Large intestine (tissue), 3 donors: ENCODE results near the gene GALNT6. TPM values are rescaled to one million over a fixed set of nuclear protein-coding genes. Genes with fewer than 3 reads are reported as not detected.
"Not testable (repeated sequence)": the region's sequence is repeated elsewhere in the genome, so short reads cannot be mapped to it uniquely, and the experiment has no call there.

ENCODE experiments used
- DNase-seq, 2 donors: peaks; one replicate each; pipeline versions ENCODE4 v3.0.0 to v3.0.0-alpha.2; 2013
- H3K27ac ChIP-seq: one replicate; pipeline ENCODE4 v1.5.1; 2013; ENCODE audit warnings: low read length
- H3K27me3 ChIP-seq: 2 replicates; pipeline ENCODE4 v1.6.1; 2013; ENCODE audit warnings: low read length; ENCODE audit not compliant: control insufficient read depth, insufficient read depth
- H3K36me3 ChIP-seq: 2 replicates; pipeline ENCODE4 v1.6.1; 2013; ENCODE audit warnings: low read length; ENCODE audit not compliant: control insufficient read depth, insufficient read depth
- H3K4me1 ChIP-seq: one replicate; pipeline ENCODE4 v1.6.1; 2013; ENCODE audit warnings: low read length; ENCODE audit not compliant: control insufficient read depth, insufficient read depth
- H3K4me3 ChIP-seq: one replicate; pipeline ENCODE4 v1.5.1; 2013; ENCODE audit warnings: low read length
- H3K9me3 ChIP-seq: one replicate; pipeline ENCODE4 v1.6.1; 2013; ENCODE audit warnings: mild to moderate bottlenecking, low read depth, low read length, moderate library complexity; ENCODE audit not compliant: control insufficient read depth
- WGBS: methylation state at CpG from one replicate; pipeline ENCODE4 v1.1.5; 2013; ENCODE audit warnings: low lambda C conversion rate; ENCODE audit not compliant: insufficient coverage; 5-methylcytosine and 5-hydroxymethylcytosine counted together
- polyA plus RNA-seq: library from polyadenylated mRNA; unstranded; fragments of 120-200 nt; gene quantifications from one replicate; pipeline ENCODE4 v1.2.1, GENCODE V29; 2013

Gene GALNT6
- polyA plus RNA-seq, 1 donor = 31.1 TPM

DNA sequence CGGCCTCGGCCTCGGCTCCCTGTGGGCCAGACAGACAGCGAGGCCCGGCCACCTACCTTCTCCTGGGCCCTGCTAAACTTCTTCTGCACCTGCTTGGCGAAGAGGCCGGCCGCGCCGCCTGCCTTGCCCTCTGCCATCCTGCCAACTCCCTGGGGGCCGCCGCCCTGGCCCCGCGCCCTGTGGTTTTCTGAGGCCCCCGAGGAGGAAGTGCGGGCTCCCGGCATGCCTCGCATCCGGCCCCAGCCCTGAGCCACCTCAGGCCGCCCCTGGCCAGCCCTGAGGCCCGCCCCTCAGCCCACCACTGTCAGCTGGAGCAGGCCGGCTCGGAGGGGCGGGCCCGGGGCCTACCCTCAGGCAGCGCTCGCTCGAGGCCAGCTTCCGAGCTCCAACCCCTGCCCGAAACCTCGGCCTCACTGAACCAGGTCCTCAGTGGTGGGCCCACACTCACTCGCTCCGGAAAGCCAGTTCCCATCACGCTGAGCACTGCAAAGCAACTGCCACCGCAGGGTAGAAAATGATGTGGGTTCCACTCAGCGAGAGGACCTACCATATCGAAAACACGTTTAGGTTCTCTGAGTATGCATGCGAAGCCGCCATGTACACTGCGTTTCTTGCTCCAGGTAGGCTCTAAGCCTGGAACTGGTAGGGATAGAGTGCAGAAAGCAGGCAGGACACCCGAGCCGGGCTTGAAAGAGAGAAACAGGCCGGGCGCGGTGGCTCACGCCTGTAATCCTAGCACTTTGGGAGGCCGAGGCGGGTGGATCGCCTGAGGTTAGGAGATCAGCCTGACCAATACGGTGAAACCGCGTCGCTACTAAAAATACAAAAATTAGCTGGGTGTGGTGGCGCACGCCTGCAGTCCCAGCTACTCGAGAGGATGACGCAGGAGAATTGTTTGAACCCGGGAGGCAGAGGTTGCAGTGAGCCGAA, 67.0 kb downstream of the GALNT6 start, which contains the start of gene BIN2:
Gene BIN2 (minus strand): TSS at position 209 of the 930 bp plus-strand sequence. CDS start 72 bp downstream, at position 137.
- Histone ChIP-seq H3K27me3 (no peaks in the 10 kb centered on the region), H3K4me1 (no peaks in the 10 kb centered on the region), H3K9me3 (no peaks in the 10 kb centered on the region), H3K4me3 (peak within 1 kb of the TSS; percentile 21), H3K27ac (no peak within 1 kb of the TSS), H3K36me3 (no peaks in the 10 kb centered on the region)
- no peak for DNase-seq
- 100% methylated on average over 2 of the region's 60 CpGs for WGBS

- H3K4me1 ChIP-seq = no peaks in the 10 kb centered on the region
- H3K4me3 ChIP-seq = peak overlapping the region; percentile 21
- H3K36me3 ChIP-seq = no peaks in the 10 kb centered on the region
- no peaks in the 10 kb centered on the region for H3K9me3 ChIP-seq
- no peaks in the 10 kb centered on the region for H3K27me3 ChIP-seq
- 100% methylated on average over 1 of the region's 15 CpGs for WGBS
- DNase-seq = no peak
- no peak overlapping the region for H3K27ac ChIP-seq
Measured at GRCh38 chr12:51323317-51323960, 67.8 kb downstream of the GALNT6 start.

DNA sequence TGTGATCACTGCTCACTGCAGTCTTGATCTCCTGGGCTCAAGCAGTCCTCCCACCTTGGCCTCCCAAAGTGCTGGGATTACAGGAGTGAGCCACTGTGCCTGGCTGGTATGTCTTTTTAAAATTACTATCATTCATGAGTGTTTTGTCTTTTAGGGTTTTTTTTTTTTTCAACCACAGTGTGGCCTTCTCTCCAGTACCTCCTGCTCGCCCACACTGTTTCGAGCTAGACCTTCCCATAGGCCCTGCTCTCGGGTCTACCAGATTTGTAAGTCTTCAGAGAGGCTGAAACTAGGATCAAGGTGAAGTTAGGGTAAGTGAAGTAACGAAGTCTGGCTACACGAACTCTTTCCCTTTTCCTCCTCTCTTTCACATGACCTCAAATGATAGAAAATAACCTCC, 68.8 kb downstream of the GALNT6 start:
- H3K27ac ChIP-seq = no peak overlapping the region
- no peak overlapping the region for H3K4me3 ChIP-seq
- no CpG with 5 or more reads among the region's 5 CpGs for WGBS
- H3K36me3 ChIP-seq = no peaks in the 10 kb centered on the region
- no peaks in the 10 kb centered on the region for H3K9me3 ChIP-seq
- H3K4me1 ChIP-seq = no peaks in the 10 kb centered on the region
- no peaks in the 10 kb centered on the region for H3K27me3 ChIP-seq
- no peak for DNase-seq

DNA sequence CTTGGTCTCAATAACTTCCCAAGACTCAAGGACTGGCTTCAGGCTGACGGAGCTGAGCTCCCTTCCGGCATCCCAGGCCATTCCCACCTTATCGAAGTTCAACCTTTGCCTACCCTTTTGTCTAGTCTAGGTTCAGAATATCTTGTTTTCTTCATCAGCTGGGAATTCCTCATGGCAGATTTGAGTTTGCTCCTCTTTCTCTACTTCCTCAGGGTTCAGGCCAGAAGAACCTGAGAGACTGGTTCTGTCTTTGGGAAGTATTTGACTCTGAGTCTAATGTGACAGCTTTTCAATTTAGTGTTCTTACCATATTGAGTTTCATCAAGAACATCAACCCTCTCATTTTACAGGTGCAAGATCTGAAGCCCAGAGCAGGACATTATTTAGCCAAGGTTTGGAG, 69.3 kb downstream of the GALNT6 start:
- H3K27me3 ChIP-seq = no peaks in the 10 kb centered on the region
- no peak for DNase-seq
- H3K4me1 ChIP-seq = no peaks in the 10 kb centered on the region
- H3K36me3 ChIP-seq = no peaks in the 10 kb centered on the region
- H3K27ac ChIP-seq = no peak overlapping the region
- no CpG with 5 or more reads among the region's 3 CpGs for WGBS
- no peaks in the 10 kb centered on the region for H3K9me3 ChIP-seq
- H3K4me3 ChIP-seq = no peak overlapping the region

- peak in 1 of 2 donors; percentile 32 for DNase-seq
- Histone ChIP-seq H3K9me3 (no peaks in the 10 kb centered on the region), H3K36me3 (no peaks in the 10 kb centered on the region), H3K27ac (no peak overlapping the region), H3K4me3 (no peak overlapping the region), H3K27me3 (no peaks in the 10 kb centered on the region), H3K4me1 (no peaks in the 10 kb centered on the region)
- 60% methylated on average over 1 of the region's 3 CpGs for WGBS
Measured at GRCh38 chr12:51320695-51321320, 70.4 kb downstream of the GALNT6 start.

DNA sequence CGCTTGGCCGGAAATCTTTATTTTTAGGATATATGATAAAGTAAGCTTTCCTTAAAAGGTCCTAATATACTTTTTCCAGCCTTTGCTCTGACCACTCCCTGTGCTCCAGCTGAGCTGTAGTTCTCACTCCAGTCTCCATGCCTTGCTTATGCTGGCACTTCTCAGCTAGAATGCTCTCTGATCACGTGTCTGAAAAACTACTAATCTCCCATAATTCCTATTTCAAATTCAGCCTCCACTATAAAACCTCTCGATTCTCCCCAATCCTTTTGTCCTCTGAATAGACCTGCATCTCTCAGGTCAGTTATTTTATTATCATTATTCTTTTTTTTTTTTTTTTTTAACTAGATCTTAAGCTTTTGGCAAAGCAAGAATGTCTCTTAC, 70.9 kb downstream of the GALNT6 start:
- Histone ChIP-seq H3K27me3 (no peaks in the 10 kb centered on the region), H3K27ac (no peak overlapping the region), H3K4me3 (no peak overlapping the region), H3K9me3 (no peaks in the 10 kb centered on the region), H3K4me1 (no peaks in the 10 kb centered on the region), H3K36me3 (no peaks in the 10 kb centered on the region)
- DNase-seq = no peak
- no CpG with 5 or more reads among the region's 4 CpGs for WGBS

DNA sequence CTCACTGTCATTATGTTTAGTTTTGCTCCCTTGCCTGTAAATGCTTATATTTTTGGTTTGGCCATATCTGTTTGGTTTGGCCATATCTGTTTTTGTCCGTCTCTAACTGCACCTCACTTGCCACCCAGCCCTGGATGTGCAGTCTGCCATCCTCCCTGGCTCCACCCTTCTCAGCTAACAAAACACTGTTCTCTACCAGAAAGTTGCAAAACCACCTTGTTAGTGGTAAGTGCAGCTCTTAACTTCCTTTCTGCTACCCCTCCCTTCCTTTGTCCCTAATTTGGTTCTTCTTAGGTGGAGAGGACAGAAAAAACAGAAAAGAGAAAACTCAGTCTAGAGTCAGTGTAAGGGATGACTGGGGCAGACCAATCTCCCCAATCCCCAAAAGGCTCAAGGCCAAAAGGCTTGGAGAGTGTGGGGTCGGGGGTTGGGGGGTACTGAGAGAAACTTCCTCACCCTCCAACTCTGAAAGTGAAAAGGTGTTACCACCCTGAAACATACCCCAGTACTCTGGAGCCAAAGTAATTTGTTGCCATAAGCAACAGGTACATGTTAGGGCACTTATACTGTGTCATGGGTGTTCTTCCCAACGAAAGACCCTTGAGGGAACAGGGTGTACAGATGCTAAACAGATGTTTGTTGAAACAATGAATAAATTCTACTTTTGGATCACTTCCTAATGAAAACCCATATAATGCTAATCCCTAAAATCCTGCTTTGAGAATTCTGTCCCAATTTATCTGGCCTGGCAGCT, 72.2 kb downstream of the GALNT6 start:
- DNase-seq = no peak
- no peaks in the 10 kb centered on the region for H3K4me1 ChIP-seq
- no peaks in the 10 kb centered on the region for H3K9me3 ChIP-seq
- no peaks in the 10 kb centered on the region for H3K27me3 ChIP-seq
- no peak overlapping the region for H3K27ac ChIP-seq
- H3K4me3 ChIP-seq = no peak overlapping the region
- no peaks in the 10 kb centered on the region for H3K36me3 ChIP-seq
- no CpG with 5 or more reads among the region's 3 CpGs for WGBS

- not testable (repeated sequence) for H3K27me3 ChIP-seq, H3K4me1 ChIP-seq, H3K4me3 ChIP-seq, H3K36me3 ChIP-seq, H3K9me3 ChIP-seq, DNase-seq, H3K27ac ChIP-seq
- 24% methylated on average over 2 of the region's 8 CpGs for WGBS
Measured at GRCh38 chr12:51318057-51318806, 73.0 kb downstream of the GALNT6 start.

DNA sequence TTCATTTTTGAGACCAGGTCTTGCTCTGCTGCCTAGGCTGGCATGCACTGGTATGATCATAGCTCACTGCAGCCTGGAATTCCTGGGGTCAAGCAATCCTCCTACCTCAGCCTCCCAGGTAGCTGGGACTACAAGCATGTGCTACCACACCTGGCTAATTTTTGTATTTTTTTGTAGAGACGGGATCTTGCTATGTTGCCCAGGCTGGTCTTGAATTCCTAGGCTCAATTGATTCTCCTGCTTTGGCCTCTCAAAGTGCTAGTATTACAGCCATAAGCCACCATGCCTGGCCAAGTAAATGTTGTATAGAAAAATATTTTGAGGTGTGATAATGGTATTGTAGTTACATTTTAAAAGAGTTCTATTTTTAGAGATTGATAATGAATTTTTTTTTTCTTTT, 79.8 kb downstream of the GALNT6 start:
- no peaks in the 10 kb centered on the region for H3K9me3 ChIP-seq
- DNase-seq = no peak
- H3K27me3 ChIP-seq = no peaks in the 10 kb centered on the region
- peaks cover 7% of the 10 kb centered on the region for H3K4me1 ChIP-seq
- H3K36me3 ChIP-seq = no peaks in the 10 kb centered on the region
- H3K27ac ChIP-seq = no peak overlapping the region
- WGBS = no CpG with 5 or more reads among the region's 1 CpG
- no peak overlapping the region for H3K4me3 ChIP-seq
